ENCODE data around the gene SBK2. TPM values are rescaled to one million over a fixed set of nuclear protein-coding genes. Genes with fewer than 3 reads are reported as not detected.
A peak's percentile ranks its signal among the peaks of the same experiment; 100 is the strongest.
"Not testable (repeated sequence)": the region's sequence is repeated elsewhere in the genome, so short reads cannot be mapped to it uniquely, and the experiment has no call there.

The SBK2 gene
- total RNA-seq, 1 experiment from 2014 or later, result not detected

- no peak overlapping the region for H3K4me3 Mint-ChIP-seq (ENCODE audit: unreplicated experiment)
- POLR2A ChIA-PET, result no interaction called here
- DNase-seq, result no peak
- peaks cover 16% of the 10 kb centered on the region for H3K36me3 Mint-ChIP-seq (ENCODE audit: insufficient read depth, unreplicated experiment)
- CTCF ChIA-PET, result no interaction called here
- no peak overlapping the region for H3K4me3 ChIP-seq (ENCODE audit: low read depth, low read length)
- no peak overlapping the region for H3K27ac Mint-ChIP-seq (ENCODE audit: unreplicated experiment)
- no peaks in the 10 kb centered on the region for H3K27me3 ChIP-seq (replicated peaks; ENCODE audit: control insufficient read depth, insufficient read depth, low read length)
- H3K9me3 ChIP-seq, result no peaks in the 10 kb centered on the region
- H3K4me1 Mint-ChIP-seq (ENCODE audit: low read depth, unreplicated experiment), result peaks cover 15% of the 10 kb centered on the region
- peaks cover 4% of the 10 kb centered on the region; the same call in 1 of the 2 replicates for H3K4me1 ChIP-seq
- H3K36me3 ChIP-seq (ENCODE audit: control insufficient read depth, insufficient read depth, low read length), result no peaks in the 10 kb centered on the region
- no peaks in the 10 kb centered on the region for H3K27me3 Mint-ChIP-seq (ENCODE audit: insufficient read depth, unreplicated experiment)
- peaks cover 8% of the 10 kb centered on the region for H3K9me3 Mint-ChIP-seq (ENCODE audit: unreplicated experiment)
- TF ChIP-seq CTCF (IDR thresholded peaks at IDR 0.05; ENCODE audit: insufficient read depth in 1 of 2, low read depth in 1 of 2, low read length in 1 of 2, severe bottlenecking in 1 of 2, unreplicated experiment in 1 of 2), result no peak
- no TSS peak for BruUV-seq (replicated peaks)
- intact Hi-C loops (cut with micrococcal nuclease; ENCODE audit: unreplicated experiment), result no loop called here
Observed at GRCh38 chr19:55497763-55498162, 39.2 kb downstream of the SBK2 start.

GRCh38 chr19:55496820-55497219 lies 40.1 kb downstream of the SBK2 start:
- H3K36me3 Mint-ChIP-seq (ENCODE audit: insufficient read depth, unreplicated experiment), result peaks cover 16% of the 10 kb centered on the region
- H3K27me3 Mint-ChIP-seq (ENCODE audit: insufficient read depth, unreplicated experiment); DNase-seq; H3K4me3 ChIP-seq (ENCODE audit: low read depth, low read length); H3K27ac Mint-ChIP-seq (ENCODE audit: unreplicated experiment); H3K4me3 Mint-ChIP-seq (ENCODE audit: unreplicated experiment); H3K27me3 ChIP-seq (replicated peaks; ENCODE audit: control insufficient read depth, insufficient read depth, low read length); H3K9me3 ChIP-seq; CTCF ChIA-PET; intact Hi-C loops (cut with micrococcal nuclease; ENCODE audit: unreplicated experiment); H3K4me1 ChIP-seq; BruUV-seq (replicated peaks); H3K36me3 ChIP-seq (ENCODE audit: control insufficient read depth, insufficient read depth, low read length); H3K9me3 Mint-ChIP-seq (ENCODE audit: unreplicated experiment): not testable (repeated sequence)
- H3K4me1 Mint-ChIP-seq (ENCODE audit: low read depth, unreplicated experiment), result peaks cover 15% of the 10 kb centered on the region
- POLR2A ChIA-PET, result interaction anchor here (1.1 to 1.5 kb wide), 2 partner anchors 10 to 20 kb away, joined by 4 to 5 read pairs; partner anchors contain the start of gene ZNF628

GRCh38 chr19:55495646-55496349 lies 41.1 kb downstream of the SBK2 start:
- Mint-ChIP-seq H3K27ac (ENCODE audit: unreplicated experiment) (no peak overlapping the region), H3K27me3 (ENCODE audit: insufficient read depth, unreplicated experiment) (no peaks in the 10 kb centered on the region), H3K9me3 (ENCODE audit: unreplicated experiment) (no peaks in the 10 kb centered on the region), H3K4me1 (ENCODE audit: low read depth, unreplicated experiment) (peaks cover 15% of the 10 kb centered on the region), H3K36me3 (ENCODE audit: insufficient read depth, unreplicated experiment) (peaks cover 21% of the 10 kb centered on the region), H3K4me3 (ENCODE audit: unreplicated experiment) (no peak overlapping the region)
- BruUV-seq (replicated peaks), result no TSS peak
- no peaks in the 10 kb centered on the region for H3K36me3 ChIP-seq (ENCODE audit: control insufficient read depth, insufficient read depth, low read length)
- no peaks in the 10 kb centered on the region for H3K9me3 ChIP-seq
- peaks cover 4% of the 10 kb centered on the region; the same call in 1 of the 2 replicates for H3K4me1 ChIP-seq
- peak; percentile 47 to 72 for DNase-seq
- POLR2A ChIA-PET, result interaction anchor here (1.1 to 1.5 kb wide), 3 partner anchors 9 to 19 kb away, joined by 4 to 5 read pairs (median 4); partner anchors contain the start of genes NAT14 and ZNF628
- TF ChIP-seq CTCF (IDR thresholded peaks at IDR 0.05; ENCODE audit: insufficient read depth in 1 of 2, low read depth in 1 of 2, low read length in 1 of 2, severe bottlenecking in 1 of 2, unreplicated experiment in 1 of 2), result no peak
- no peaks in the 10 kb centered on the region for H3K27me3 ChIP-seq (replicated peaks; ENCODE audit: control insufficient read depth, insufficient read depth, low read length)
- CTCF ChIA-PET, result no interaction called here
- intact Hi-C loops (cut with micrococcal nuclease; ENCODE audit: unreplicated experiment), result no loop called here
- H3K4me3 ChIP-seq (ENCODE audit: low read depth, low read length), result no peak overlapping the region
